ENCODE measurements around the gene TEK. TPM values are rescaled to one million over a fixed set of nuclear protein-coding genes. Genes with fewer than 3 reads are reported as not detected.
"Not testable (repeated sequence)": the region's sequence is repeated elsewhere in the genome, so short reads cannot be mapped to it uniquely, and the experiment has no call there.

TEK gene
- not detected in 2 replicates for total RNA-seq (2014; rRNA removed; shearing (Covaris generic))
- not detected in 2 replicates for polyA plus RNA-seq (2015; cell fraction: cytosol; rRNA removed)
- polyA plus RNA-seq (2015; cell fraction: nucleus; rRNA removed): not detected in 2 replicates

DNA sequence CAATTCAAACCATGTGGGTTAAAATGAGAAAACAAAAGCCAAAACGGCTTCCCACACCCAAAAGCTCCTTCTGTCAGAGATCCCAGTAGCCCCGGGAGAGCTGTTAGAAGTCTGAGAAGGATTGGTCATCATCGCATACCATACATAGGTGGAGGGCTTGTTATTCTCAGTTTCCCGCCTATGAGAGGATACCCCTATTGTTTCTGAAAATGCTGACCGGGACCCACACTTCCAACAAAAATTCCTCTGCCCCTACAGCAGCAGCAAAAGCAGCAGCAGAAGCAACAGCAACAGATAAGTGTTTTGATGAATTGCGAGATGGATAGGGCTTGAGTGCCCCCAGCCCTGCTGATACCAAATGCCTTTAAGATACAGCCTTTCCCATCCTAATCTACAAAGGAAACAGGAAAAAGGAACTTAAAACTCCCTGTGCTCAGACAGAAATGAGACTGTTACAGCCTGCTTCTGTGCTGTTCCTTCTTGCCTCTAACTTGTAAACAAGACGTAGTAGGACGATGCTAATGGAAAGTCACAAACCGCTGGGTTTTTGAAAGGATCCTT, at the start of gene TEK:
TSS of gene TEK (plus strand) at position 245 of the 561 bp plus-strand sequence. CDS start 366 bp downstream, outside the sequence.
- DNase-seq (ENCODE audit: low read depth, low spot score): no peak
- in situ Hi-C loops (cut with HindIII; ENCODE audit: low pct_unique_long_range_greater_than_20kb, low sequenced_read_pairs): no loop called here

DNA sequence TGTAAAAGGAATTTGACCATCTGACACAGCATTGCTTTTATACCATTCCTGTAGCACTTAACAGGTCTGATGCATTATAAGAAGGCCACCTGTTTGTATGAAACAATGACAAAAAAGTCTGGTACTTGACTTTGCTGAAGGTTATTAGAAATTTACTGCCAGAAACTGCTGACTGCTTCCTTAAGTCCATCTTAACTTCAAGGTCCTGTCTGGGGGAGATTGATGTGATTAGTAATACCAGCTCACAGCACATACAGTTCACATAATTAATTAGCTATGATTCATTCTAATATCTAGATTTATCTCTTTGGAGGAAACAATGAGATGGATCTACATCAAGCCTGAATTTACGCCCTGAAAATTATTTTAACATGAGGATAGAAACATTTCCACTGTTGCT, 49.6 kb upstream of the TEK start:
- in situ Hi-C loops (cut with HindIII; ENCODE audit: low pct_unique_long_range_greater_than_20kb, low sequenced_read_pairs): no loop called here
- no peak for DNase-seq (ENCODE audit: low read depth, low spot score)

- DNase-seq (ENCODE audit: low read depth, low spot score): no peak
- in situ Hi-C loops (cut with HindIII; ENCODE audit: low pct_unique_long_range_greater_than_20kb, low sequenced_read_pairs): no loop called here
Measured at GRCh38 chr9:27059907-27060306, 49.1 kb upstream of the TEK start.

DNA sequence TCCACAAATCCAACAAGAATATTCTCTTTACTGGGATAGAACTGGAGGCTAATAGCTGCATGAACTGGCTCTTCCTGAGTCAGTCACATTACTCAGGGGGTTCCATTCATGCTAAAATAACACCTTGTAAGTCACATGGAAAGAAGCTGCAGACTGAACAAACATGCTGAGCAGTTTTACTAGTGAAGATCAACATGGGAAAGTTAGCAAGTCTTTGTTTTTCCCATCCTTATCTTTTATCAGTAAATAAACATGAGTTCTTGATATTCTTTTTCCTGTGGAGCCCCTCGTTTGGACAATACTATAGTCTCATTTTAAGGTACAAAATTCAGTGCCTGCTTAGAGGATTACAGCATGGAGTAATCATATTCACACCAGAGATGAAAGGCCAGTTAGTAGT, 43.7 kb upstream of the TEK start:
- DNase-seq (ENCODE audit: low read depth, low spot score): no peak
- in situ Hi-C loops (cut with HindIII; ENCODE audit: low pct_unique_long_range_greater_than_20kb, low sequenced_read_pairs): no loop called here

DNA sequence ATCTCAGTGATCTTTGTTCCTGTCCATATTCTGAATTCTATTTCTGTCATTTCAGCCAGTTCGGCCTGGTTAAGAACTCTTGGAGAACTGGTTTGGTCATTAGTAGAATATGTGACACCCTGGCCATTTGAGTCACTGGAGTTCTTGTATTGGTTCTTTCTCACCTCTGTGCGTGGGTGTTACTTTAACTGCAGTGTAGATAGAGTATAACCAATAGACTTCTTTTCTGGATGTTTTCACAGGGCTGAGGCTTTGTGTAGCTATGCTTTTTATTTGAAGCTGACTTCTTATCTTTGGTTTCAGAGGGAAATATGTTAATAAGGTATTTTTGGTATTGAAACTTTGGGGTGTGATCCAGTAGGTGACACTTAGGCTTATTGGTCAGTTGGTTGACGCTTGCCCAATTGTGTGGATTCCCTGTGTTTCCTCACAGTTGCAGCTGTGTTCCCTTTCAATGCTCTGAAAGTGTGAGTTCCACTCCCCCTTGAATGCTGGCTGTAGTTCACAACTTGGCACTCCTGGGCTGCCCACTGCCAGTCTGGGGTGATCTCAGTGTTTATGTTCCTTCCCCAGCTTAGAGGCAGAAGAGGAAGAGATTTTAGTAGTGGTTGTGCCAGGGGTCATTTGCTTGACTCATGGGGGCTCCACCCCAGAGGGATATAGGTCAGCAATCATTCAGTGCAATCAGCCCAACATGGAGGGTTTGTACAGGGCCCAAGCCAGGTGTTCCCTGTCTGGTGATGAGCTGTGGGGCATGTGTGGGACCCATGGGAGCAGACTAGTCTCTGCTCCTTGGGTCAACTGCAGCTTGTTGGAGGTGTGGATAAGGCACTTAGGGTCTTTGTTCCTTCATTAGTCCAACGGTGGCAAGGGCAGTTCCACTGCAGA, 34.9 kb upstream of the TEK start:
- DNase-seq (ENCODE audit: low read depth, low spot score): no peak
- in situ Hi-C loops (cut with HindIII; ENCODE audit: low pct_unique_long_range_greater_than_20kb, low sequenced_read_pairs): no loop called here

DNA sequence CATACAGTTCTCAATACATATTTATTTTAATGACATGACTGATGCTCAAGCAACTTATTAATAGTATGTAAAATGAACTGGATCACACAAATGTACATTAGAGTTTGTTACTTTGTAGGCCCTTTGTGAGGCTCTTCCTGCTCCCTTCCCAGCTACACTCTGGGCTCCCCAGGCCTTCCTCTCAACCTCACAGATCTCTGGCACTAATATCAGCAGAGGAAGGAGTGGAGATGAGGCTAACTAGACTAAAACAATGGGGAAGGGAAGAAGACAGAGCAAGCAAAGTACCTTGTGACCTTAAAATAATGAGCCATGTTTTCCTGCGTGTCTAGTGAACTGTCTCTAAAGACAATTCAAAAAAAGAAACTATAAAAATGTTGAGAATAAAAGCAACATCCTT, 30.3 kb upstream of the TEK start:
- in situ Hi-C loops (cut with HindIII; ENCODE audit: low pct_unique_long_range_greater_than_20kb, low sequenced_read_pairs): no loop called here
- no peak for DNase-seq (ENCODE audit: low read depth, low spot score)

DNA sequence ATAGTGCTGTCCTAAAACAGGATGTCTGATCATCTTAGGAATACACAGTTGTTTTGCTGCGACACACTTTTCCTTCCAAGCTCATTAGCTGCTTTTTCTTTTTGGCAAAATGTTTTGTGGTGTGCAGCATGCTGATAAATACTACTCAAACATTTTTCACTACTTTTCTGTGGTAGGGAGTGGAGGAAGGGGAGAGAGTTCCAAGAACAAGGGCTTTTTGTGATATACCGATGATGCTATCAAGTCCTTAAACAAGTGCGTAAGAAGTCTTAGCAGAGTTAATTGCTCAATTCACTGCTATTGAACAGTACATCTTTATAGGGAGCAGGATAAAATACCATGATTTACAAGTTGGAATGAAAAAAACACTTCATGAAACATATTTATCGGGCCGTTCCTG, 23.6 kb upstream of the TEK start:
- in situ Hi-C loops (cut with HindIII; ENCODE audit: low pct_unique_long_range_greater_than_20kb, low sequenced_read_pairs): no loop called here

GRCh38 chr9:27086818-27087680, 22.0 kb upstream of the TEK start:
- in situ Hi-C loops (cut with HindIII; ENCODE audit: low pct_unique_long_range_greater_than_20kb, low sequenced_read_pairs): no loop called here
- no peak for DNase-seq (ENCODE audit: low read depth, low spot score)

More for the DNA sequence above, 23.6 kb upstream of the TEK start:
- DNase-seq (ENCODE audit: low read depth, low spot score): no peak

DNA sequence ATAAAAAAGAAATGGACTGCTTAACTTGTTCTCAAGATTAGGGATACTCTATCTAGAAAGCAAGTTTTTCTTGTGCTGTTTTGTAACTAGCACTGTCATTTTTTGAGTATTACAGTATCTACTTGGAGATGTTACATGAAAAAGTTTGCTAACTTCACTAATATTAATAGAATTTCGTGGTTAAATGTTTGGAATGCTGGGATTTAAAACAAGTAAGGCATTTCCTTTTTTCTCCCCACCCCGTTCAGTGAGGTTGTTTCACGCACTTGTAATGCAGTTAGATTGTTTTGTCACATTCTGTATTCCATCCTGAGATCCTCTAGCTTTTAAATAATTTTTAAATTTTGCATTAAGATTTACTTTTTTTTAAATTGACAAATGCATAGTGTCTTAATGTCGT, 20.0 kb upstream of the TEK start:
- no peak for DNase-seq (ENCODE audit: low read depth, low spot score)
- in situ Hi-C loops (cut with HindIII; ENCODE audit: low pct_unique_long_range_greater_than_20kb, low sequenced_read_pairs): no loop called here

GRCh38 chr9:27089706-27090105, 19.3 kb upstream of the TEK start:
- in situ Hi-C loops (cut with HindIII; ENCODE audit: low pct_unique_long_range_greater_than_20kb, low sequenced_read_pairs): no loop called here
- no peak for DNase-seq (ENCODE audit: low read depth, low spot score)

DNA sequence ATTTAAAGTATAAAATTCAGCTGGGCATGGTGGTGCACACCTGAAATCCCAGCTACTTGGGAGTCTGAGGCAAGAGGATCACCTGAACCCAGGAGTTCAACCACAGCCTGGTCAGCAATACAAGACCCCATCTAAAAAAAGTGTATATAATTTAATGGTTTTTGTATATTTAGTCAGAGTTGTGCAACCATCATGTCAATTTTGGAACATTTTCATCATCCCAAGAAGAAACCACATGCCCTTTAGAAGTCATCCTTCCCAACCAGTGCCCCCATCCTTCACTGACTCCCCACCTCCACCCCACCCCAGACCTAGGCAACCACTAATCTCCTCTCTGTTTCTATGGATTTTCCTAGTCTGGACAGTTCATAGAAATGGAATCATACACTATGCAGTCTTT, 18.8 kb upstream of the TEK start:
- in situ Hi-C loops (cut with HindIII; ENCODE audit: low pct_unique_long_range_greater_than_20kb, low sequenced_read_pairs): no loop called here
- no peak for DNase-seq (ENCODE audit: low read depth, low spot score)

DNA sequence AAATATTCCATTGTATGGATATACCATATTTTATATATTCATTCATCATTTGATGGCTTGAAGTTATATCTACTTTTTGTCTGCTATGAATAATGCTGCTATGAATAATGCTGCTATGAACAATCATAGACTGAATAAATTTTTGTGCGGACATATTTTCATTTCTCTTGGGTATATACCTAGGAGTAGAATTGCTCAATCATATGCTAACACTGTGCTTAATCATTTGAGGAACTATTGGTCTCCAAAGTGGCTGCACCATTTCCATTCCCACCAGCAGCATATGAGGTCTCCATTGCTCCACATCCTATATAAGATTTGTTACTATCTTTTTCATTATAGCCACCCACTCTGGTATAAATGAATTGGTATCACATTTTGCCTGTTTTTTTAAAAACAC, 18.3 kb upstream of the TEK start:
- DNase-seq (ENCODE audit: low read depth, low spot score): no peak
- in situ Hi-C loops (cut with HindIII; ENCODE audit: low pct_unique_long_range_greater_than_20kb, low sequenced_read_pairs): no loop called here

DNA sequence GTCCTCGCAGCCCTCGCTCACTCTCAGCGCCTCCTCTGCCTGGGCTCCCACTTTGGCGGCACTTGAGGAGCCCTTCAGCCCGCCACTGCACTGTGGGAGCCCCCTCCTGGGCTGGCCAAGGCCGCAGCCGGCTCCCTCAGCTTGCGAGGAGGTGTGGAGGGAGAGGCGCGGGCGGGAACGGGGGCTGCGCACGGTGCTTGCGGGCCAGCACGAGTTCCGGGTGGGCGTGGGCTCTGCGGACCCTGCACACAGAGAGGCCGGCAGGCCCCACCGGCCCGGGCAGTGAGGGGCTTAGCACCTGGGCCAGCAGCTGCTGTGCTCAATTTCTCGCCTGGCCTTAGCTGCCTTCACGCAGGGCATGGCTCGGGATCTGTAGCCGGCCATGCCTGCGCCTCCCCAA, 16.5 kb upstream of the TEK start:
- in situ Hi-C loops (cut with HindIII; ENCODE audit: low pct_unique_long_range_greater_than_20kb, low sequenced_read_pairs); DNase-seq (ENCODE audit: low read depth, low spot score): not testable (repeated sequence)

GRCh38 chr9:27093384-27094067, 15.5 kb upstream of the TEK start:
- DNase-seq (ENCODE audit: low read depth, low spot score); in situ Hi-C loops (cut with HindIII; ENCODE audit: low pct_unique_long_range_greater_than_20kb, low sequenced_read_pairs): not testable (repeated sequence)

GRCh38 chr9:27094640-27095298, 14.3 kb upstream of the TEK start:
- DNase-seq (ENCODE audit: low read depth, low spot score): no peak
- in situ Hi-C loops (cut with HindIII; ENCODE audit: low pct_unique_long_range_greater_than_20kb, low sequenced_read_pairs): no loop called here

DNA sequence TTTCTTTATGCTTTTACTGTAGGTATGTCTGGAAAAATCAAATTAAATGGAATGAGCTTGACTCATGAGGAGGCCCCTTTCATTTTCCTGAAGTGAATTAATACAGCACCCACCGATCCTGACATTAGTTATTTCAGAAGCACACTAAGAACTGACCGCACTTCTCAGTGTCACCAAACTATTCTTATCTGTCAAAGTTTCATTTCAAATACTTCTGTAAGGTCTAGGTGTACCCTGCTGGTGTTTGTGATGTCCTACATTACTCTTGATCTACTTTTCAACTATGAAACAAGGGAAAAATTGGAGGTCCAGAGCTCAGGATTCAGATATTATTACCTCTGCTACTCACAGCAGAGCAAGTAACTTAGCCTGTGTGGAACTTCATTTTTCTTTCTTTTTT, 1.8 kb upstream of the TEK start:
- in situ Hi-C loops (cut with HindIII; ENCODE audit: low pct_unique_long_range_greater_than_20kb, low sequenced_read_pairs): no loop called here
- no peak for DNase-seq (ENCODE audit: low read depth, low spot score)

DNA sequence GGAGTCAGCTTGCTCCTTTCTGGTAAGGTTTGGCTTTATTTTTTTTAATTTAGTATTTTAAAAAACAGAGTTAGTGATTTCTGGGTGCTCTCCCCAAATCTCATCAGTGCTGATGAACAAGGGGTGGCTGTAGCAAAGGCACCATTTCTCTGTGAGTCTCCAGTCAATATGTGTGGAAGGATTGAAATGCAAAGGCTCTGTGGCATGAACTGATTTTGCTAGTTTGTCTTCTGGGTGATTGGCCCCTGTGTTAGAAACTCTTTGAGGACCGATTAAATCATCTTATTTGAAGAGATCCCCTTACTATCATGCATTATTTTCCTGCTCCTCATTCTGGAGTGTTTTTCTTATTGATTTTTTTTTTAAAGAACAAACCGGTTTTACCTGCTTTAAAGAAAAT, 596 bp downstream of the TEK start:
- no peak for DNase-seq (ENCODE audit: low read depth, low spot score)
- in situ Hi-C loops (cut with HindIII; ENCODE audit: low pct_unique_long_range_greater_than_20kb, low sequenced_read_pairs): no loop called here
